GM06990 (cell line): ENCODE results near the gene KCNE4.

Source experiments
- DNase-seq: peaks from one replicate; pipeline ENCODE4 v3.0.0-alpha.2; 2011; ENCODE audit not compliant: insufficient read length; ENCODE audit errors: extremely low read depth
- H3K27me3 ChIP-seq: replicated peaks from 2 replicates; pipeline ENCODE4 v1.6.0; 2011; ENCODE audit warnings: low read length; ENCODE audit not compliant: control insufficient read depth, insufficient read depth
- H3K36me3 ChIP-seq: 2 replicates; pipeline ENCODE4 v1.5.1; 2011; ENCODE audit warnings: low read length; ENCODE audit not compliant: control insufficient read depth, insufficient read depth
- H3K4me3 ChIP-seq: replicated peaks from 2 replicates; pipeline ENCODE4 v1.5.1; 2011; ENCODE audit warnings: low read depth, mild to moderate bottlenecking, control low read depth, low read length
- TF ChIP-seq, protein P1 (sequence below): IDR thresholded peaks from 2 replicates; pipeline ENCODE4 v1.5.1; 2011; ENCODE audit warnings: low read length, control low read depth, mild to moderate bottlenecking, inconsistent platforms; ENCODE audit not compliant: insufficient read depth, poor library complexity, severe bottlenecking

The KCNE4 gene

DNA sequence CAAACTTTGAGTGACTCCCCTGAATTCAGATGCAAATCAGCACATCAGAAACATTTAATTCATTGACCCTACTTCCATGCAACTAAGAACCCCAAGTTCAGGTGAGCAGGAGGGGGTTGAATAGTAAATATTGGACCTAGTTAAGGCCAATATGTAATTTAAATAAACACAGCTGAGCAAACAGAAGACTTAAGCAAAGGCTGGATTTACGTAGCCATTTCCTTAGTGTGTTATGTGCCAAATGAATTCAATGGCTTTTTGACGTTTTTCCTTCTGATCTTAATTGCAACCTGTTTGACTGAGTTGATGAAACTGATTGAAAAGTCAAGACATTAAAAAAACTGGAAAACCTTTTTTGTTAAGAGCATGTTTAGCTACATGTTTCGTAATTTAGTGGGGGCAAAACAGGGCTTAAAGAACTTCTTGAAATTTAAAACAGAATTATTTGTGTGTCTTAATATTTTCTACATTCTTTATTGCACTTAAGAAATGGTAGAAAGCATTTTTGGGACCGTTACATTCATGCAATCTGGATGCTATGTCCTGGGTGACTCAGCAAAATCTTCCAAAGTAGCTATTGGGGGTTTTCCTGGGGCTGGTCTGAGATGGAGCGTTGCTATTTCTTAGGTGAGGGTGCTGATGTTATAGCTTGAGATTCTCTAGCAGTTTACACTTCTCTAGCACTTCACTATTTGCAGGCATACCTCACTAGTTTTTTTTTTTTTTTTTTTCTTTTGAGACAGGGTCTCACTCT is 25.5 kb upstream of the KCNE4 start:
- Histone ChIP-seq H3K27me3 (no peaks in the 10 kb centered on the region), H3K36me3 (no peaks in the 10 kb centered on the region), H3K4me3 (no peak overlapping the region)
- DNase-seq, result no peak
- TF ChIP-seq, protein P1, sequence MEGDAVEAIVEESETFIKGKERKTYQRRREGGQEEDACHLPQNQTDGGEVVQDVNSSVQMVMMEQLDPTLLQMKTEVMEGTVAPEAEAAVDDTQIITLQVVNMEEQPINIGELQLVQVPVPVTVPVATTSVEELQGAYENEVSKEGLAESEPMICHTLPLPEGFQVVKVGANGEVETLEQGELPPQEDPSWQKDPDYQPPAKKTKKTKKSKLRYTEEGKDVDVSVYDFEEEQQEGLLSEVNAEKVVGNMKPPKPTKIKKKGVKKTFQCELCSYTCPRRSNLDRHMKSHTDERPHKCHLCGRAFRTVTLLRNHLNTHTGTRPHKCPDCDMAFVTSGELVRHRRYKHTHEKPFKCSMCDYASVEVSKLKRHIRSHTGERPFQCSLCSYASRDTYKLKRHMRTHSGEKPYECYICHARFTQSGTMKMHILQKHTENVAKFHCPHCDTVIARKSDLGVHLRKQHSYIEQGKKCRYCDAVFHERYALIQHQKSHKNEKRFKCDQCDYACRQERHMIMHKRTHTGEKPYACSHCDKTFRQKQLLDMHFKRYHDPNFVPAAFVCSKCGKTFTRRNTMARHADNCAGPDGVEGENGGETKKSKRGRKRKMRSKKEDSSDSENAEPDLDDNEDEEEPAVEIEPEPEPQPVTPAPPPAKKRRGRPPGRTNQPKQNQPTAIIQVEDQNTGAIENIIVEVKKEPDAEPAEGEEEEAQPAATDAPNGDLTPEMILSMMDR, result no peak

DNA sequence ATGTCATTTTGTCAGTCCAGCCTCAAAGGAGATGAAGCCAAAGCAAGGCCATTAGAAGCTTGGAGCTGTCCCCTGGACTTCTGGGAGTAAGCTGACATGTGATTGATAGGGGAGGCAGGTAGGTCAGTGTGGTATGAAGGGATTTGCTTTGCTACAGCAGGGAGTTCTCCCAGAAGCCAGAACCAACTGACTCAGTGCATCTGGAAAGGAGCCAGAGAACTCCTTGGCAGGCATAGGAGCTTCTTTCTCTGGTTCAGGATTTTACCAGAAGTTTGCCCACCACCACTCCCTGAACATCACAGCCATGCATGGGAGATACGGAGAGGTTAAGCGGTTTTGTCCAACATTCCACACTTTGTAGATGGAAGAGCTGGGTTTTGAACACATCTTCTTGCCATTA is 24.5 kb upstream of the KCNE4 start:
- H3K27me3 ChIP-seq, result no peaks in the 10 kb centered on the region
- TF ChIP-seq, protein P1, result no peak
- no peak overlapping the region for H3K4me3 ChIP-seq
- no peak for DNase-seq
- no peaks in the 10 kb centered on the region for H3K36me3 ChIP-seq

- Histone ChIP-seq H3K27me3 (no peaks in the 10 kb centered on the region), H3K4me3 (no peak overlapping the region), H3K36me3 (no peaks in the 10 kb centered on the region)
- TF ChIP-seq, protein P1, result no peak
- no peak for DNase-seq
Observed at GRCh38 chr2:223029287-223029686, 22.7 kb upstream of the KCNE4 start.

DNA sequence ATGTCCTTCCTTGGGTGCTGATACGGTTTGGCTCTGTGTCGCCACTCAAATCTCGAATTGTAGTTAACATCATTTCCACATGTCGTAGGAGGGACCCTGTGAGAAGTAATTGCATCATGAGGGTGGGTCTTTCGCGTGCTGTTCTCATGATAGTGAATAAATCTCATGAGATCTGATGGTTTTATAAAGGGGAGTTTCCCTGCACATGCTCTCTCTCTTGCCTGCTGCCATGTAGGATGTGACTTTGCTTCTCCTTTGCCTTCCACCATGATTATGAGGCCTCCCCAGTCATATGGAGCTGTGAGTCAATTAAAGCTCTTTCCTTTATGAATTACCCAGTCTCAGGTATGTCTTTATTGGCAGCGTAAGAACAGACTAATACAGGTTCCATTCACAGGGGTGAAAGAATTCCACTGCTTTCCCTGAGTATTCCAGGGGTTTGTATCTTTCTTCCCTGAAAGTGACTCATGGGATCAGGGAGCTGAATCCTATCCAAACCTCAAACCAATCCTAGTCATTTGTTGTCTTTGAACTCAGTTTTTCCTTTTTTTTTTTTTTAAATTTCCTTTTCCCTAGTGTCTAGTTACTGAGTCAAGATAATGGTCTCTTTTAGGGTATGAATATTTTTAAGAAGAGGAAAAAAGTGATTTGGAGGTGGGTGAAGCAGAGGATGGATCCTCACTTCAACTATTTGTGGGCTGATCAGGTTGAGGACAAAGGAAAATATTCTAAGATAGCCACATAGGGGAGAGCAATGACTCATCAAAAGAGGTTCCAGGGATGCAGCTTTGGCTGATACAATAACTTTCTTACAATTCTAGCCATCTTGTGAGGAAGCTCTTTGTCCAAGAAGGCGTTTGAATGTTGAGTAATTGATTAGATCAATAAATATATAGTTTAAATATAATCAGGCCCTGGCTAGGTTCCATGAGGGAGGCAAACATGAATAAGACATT is 19.5 kb upstream of the KCNE4 start:
- H3K4me3 ChIP-seq, result no peak overlapping the region
- H3K36me3 ChIP-seq, result no peaks in the 10 kb centered on the region
- DNase-seq, result no peak
- H3K27me3 ChIP-seq, result no peaks in the 10 kb centered on the region; the same call in 1 of the 2 replicates
- TF ChIP-seq, protein P1, result no peak

- TF ChIP-seq, protein P1, result no peak
- no peaks in the 10 kb centered on the region; the same call in 1 of the 2 replicates for H3K27me3 ChIP-seq
- H3K4me3 ChIP-seq, result no peak overlapping the region
- DNase-seq, result no peak
- H3K36me3 ChIP-seq, result no peaks in the 10 kb centered on the region
Observed at GRCh38 chr2:223034221-223034975, 17.6 kb upstream of the KCNE4 start.
